Measurements from ENCODE around the gene TNS1. TPM values are rescaled to one million over a fixed set of nuclear protein-coding genes. Genes with fewer than 3 reads are reported as not detected.
A peak's percentile ranks its signal among the peaks of the same experiment; 100 is the strongest.

The TNS1 gene
- polyA plus RNA-seq, 1 donor from 2014 or later, result not detected

- Mint-ChIP-seq H3K4me3 (no peak overlapping the region), H3K27ac (no peak overlapping the region), H3K4me1 (peaks cover 0 to 1% (median 0%) of the 10 kb centered on the region in 3 donors), H3K36me3 (no peaks in the 10 kb centered on the region), H3K9me3 (no peaks in the 10 kb centered on the region), H3K27me3 (peaks cover 7% of the 10 kb centered on the region)
Measured at GRCh38 chr2:217832115-217832514, 170.7 kb downstream of the TNS1 start.

GRCh38 chr2:217831306-217831705 lies 171.5 kb downstream of the TNS1 start:
- Mint-ChIP-seq H3K36me3 (no peaks in the 10 kb centered on the region), H3K27me3 (peaks cover 7% of the 10 kb centered on the region), H3K4me1 (peaks cover 0 to 1% (median 0%) of the 10 kb centered on the region in 3 donors), H3K27ac (no peak overlapping the region), H3K4me3 (no peak overlapping the region), H3K9me3 (no peaks in the 10 kb centered on the region)

GRCh38 chr2:217830807-217831206 lies 172.0 kb downstream of the TNS1 start:
- Mint-ChIP-seq H3K4me3 (no peak overlapping the region), H3K36me3 (no peaks in the 10 kb centered on the region), H3K27me3 (peaks cover 7% of the 10 kb centered on the region), H3K4me1 (peaks cover 0 to 1% (median 0%) of the 10 kb centered on the region in 3 donors), H3K9me3 (no peaks in the 10 kb centered on the region), H3K27ac (no peak overlapping the region)

- Mint-ChIP-seq H3K9me3 (no peaks in the 10 kb centered on the region), H3K36me3 (no peaks in the 10 kb centered on the region), H3K4me3 (no peak overlapping the region), H3K4me1 (peaks cover 0 to 1% (median 0%) of the 10 kb centered on the region in 3 donors), H3K27ac (peak overlapping the region in 1 of 3 donors; percentile 86), H3K27me3 (peaks cover 4% of the 10 kb centered on the region)
Measured at GRCh38 chr2:217830061-217830460, 172.7 kb downstream of the TNS1 start.

- H3K9me3 Mint-ChIP-seq, result no peaks in the 10 kb centered on the region
- no peaks in the 10 kb centered on the region for H3K36me3 Mint-ChIP-seq
- H3K4me1 Mint-ChIP-seq, result peaks cover 0 to 1% (median 0%) of the 10 kb centered on the region in 3 donors
- no peak overlapping the region for H3K4me3 Mint-ChIP-seq
- H3K27me3 Mint-ChIP-seq, result peaks cover 4% of the 10 kb centered on the region
- H3K27ac Mint-ChIP-seq, result peak overlapping the region in 1 of 3 donors; percentile 86
Measured at GRCh38 chr2:217829420-217829819, 173.4 kb downstream of the TNS1 start.

- Mint-ChIP-seq H3K9me3 (no peaks in the 10 kb centered on the region), H3K4me1 (no peaks in the 10 kb centered on the region), H3K27me3 (peaks cover 4% of the 10 kb centered on the region), H3K36me3 (no peaks in the 10 kb centered on the region), H3K4me3 (no peak overlapping the region), H3K27ac (no peak overlapping the region)
Measured at GRCh38 chr2:217828336-217828735, 174.5 kb downstream of the TNS1 start.

GRCh38 chr2:217827430-217828201 lies 175.2 kb downstream of the TNS1 start:
- Mint-ChIP-seq H3K4me1 (no peaks in the 10 kb centered on the region), H3K27me3 (peaks cover 3% of the 10 kb centered on the region), H3K36me3 (no peaks in the 10 kb centered on the region), H3K4me3 (no peak overlapping the region), H3K9me3 (no peaks in the 10 kb centered on the region), H3K27ac (no peak overlapping the region)

GRCh38 chr2:217826991-217827390 lies 175.8 kb downstream of the TNS1 start:
- Mint-ChIP-seq H3K4me1 (no peaks in the 10 kb centered on the region), H3K36me3 (no peaks in the 10 kb centered on the region), H3K9me3 (no peaks in the 10 kb centered on the region), H3K4me3 (no peak overlapping the region), H3K27ac (no peak overlapping the region), H3K27me3 (peaks cover 2% of the 10 kb centered on the region)

- Mint-ChIP-seq H3K36me3 (no peaks in the 10 kb centered on the region), H3K9me3 (no peaks in the 10 kb centered on the region), H3K27me3 (peaks cover 2% of the 10 kb centered on the region), H3K27ac (no peak overlapping the region), H3K4me3 (no peak overlapping the region), H3K4me1 (no peaks in the 10 kb centered on the region)
Measured at GRCh38 chr2:217826520-217826919, 176.3 kb downstream of the TNS1 start.

- Mint-ChIP-seq H3K4me3 (no peak overlapping the region), H3K27ac (no peak overlapping the region), H3K4me1 (no peaks in the 10 kb centered on the region), H3K9me3 (peaks cover 0 to 1% (median 0%) of the 10 kb centered on the region in 3 donors), H3K27me3 (no peaks in the 10 kb centered on the region), H3K36me3 (no peaks in the 10 kb centered on the region)
Measured at GRCh38 chr2:217825469-217826235, 177.1 kb downstream of the TNS1 start.

GRCh38 chr2:217824223-217824622 lies 178.6 kb downstream of the TNS1 start:
- no peaks in the 10 kb centered on the region for H3K36me3 Mint-ChIP-seq
- peaks cover 0 to 1% (median 0%) of the 10 kb centered on the region in 3 donors for H3K9me3 Mint-ChIP-seq
- no peak overlapping the region for H3K27ac Mint-ChIP-seq
- H3K27me3 Mint-ChIP-seq, result no peaks in the 10 kb centered on the region
- no peaks in the 10 kb centered on the region for H3K4me1 Mint-ChIP-seq
- H3K4me3 Mint-ChIP-seq, result no peak overlapping the region

- Mint-ChIP-seq H3K9me3 (peaks cover 0 to 1% (median 0%) of the 10 kb centered on the region in 3 donors), H3K4me3 (no peak overlapping the region), H3K36me3 (no peaks in the 10 kb centered on the region), H3K4me1 (no peaks in the 10 kb centered on the region), H3K27me3 (no peaks in the 10 kb centered on the region), H3K27ac (no peak overlapping the region)
Measured at GRCh38 chr2:217823626-217824025, 179.2 kb downstream of the TNS1 start.

GRCh38 chr2:217822296-217823252 lies 180.2 kb downstream of the TNS1 start:
- Mint-ChIP-seq H3K9me3 (peaks cover 0 to 1% (median 0%) of the 10 kb centered on the region in 3 donors), H3K4me1 (no peaks in the 10 kb centered on the region), H3K27ac (no peak overlapping the region), H3K27me3 (peaks cover 2% of the 10 kb centered on the region), H3K36me3 (no peaks in the 10 kb centered on the region), H3K4me3 (no peak overlapping the region)

GRCh38 chr2:217821536-217822147 lies 181.2 kb downstream of the TNS1 start:
- Mint-ChIP-seq H3K27ac (no peak overlapping the region), H3K36me3 (no peaks in the 10 kb centered on the region), H3K27me3 (peaks cover 2% of the 10 kb centered on the region), H3K4me3 (no peak overlapping the region), H3K9me3 (peaks cover 0 to 3% (median 0%) of the 10 kb centered on the region in 3 donors), H3K4me1 (no peaks in the 10 kb centered on the region)
